ENCODE results near the gene DCUN1D2.
"Not testable (repeated sequence)": the region's sequence is repeated elsewhere in the genome, so short reads cannot be mapped to it uniquely, and the experiment has no call there.

Gene DCUN1D2

DNA sequence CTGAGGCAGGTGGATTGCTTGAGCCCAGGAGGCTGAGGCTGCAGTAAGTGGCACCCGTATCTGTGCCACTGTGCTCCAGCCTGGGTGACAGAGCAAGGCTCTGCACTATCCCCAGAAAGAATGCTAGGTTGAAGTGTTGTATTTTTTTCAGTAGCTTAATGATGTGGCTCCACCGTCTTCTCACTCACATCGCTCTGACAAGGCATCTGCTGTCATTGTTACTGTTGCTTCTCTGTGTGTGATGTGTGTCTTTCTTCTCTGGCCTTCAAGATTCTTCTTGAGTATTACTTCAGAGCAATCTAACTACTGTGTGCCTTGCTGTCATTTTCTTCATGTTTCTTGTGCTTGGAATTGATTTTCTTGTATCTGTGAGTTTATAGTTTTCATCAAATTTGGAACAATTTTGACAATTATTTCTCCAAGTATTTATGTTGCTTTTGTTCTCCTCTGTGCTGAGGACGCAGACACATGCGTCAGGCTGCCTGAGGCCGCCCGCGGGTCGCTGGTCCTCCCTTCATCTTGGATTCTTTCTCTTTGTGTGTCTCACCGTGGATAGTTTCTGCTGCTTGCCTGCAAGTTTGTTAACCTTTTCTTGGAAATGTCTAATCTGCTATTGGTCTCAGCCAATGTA is 48.0 kb downstream of the DCUN1D2 start:
- no peaks in the 10 kb centered on the region for H3K4me1 ChIP-seq
- TF ChIP-seq, protein P1, sequence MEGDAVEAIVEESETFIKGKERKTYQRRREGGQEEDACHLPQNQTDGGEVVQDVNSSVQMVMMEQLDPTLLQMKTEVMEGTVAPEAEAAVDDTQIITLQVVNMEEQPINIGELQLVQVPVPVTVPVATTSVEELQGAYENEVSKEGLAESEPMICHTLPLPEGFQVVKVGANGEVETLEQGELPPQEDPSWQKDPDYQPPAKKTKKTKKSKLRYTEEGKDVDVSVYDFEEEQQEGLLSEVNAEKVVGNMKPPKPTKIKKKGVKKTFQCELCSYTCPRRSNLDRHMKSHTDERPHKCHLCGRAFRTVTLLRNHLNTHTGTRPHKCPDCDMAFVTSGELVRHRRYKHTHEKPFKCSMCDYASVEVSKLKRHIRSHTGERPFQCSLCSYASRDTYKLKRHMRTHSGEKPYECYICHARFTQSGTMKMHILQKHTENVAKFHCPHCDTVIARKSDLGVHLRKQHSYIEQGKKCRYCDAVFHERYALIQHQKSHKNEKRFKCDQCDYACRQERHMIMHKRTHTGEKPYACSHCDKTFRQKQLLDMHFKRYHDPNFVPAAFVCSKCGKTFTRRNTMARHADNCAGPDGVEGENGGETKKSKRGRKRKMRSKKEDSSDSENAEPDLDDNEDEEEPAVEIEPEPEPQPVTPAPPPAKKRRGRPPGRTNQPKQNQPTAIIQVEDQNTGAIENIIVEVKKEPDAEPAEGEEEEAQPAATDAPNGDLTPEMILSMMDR (IDR thresholded peaks at IDR 0.05; ENCODE audit: low read depth, low read length): no peak

DNA sequence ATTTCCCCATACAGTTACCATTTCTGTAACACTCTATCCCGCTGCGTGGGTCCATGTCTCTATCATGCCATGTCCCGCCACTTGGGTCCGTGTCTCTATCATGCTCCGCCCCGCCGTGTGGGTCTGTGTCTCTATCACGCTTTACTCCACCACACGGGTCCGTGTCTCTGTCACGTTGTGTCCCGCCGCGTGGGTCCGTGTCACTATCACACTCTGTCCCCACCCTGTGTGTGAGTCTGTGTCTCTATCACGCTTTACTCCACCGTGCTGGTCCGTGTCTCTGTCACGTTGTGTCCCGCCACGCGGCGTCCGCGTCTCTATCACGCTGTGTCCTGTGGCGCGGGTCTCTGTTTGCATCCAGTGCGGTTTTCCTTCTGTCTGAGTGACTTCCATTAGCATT is 48.9 kb downstream of the DCUN1D2 start:
- H3K4me1 ChIP-seq: no peaks in the 10 kb centered on the region
- TF ChIP-seq, protein P1 (IDR thresholded peaks at IDR 0.05; ENCODE audit: low read depth, low read length): no peak

More for the DNA sequence above, 48.0 kb downstream of the DCUN1D2 start:
- no peaks in the 10 kb centered on the region for H3K27me3 ChIP-seq
- H3K9me3 ChIP-seq: no peaks in the 10 kb centered on the region
- H3K36me3 ChIP-seq: peaks cover 4% of the 10 kb centered on the region
- no peak overlapping the region for H3K4me3 ChIP-seq (ENCODE audit: low read depth, low read length)
- DNase-seq: no peak

DNA sequence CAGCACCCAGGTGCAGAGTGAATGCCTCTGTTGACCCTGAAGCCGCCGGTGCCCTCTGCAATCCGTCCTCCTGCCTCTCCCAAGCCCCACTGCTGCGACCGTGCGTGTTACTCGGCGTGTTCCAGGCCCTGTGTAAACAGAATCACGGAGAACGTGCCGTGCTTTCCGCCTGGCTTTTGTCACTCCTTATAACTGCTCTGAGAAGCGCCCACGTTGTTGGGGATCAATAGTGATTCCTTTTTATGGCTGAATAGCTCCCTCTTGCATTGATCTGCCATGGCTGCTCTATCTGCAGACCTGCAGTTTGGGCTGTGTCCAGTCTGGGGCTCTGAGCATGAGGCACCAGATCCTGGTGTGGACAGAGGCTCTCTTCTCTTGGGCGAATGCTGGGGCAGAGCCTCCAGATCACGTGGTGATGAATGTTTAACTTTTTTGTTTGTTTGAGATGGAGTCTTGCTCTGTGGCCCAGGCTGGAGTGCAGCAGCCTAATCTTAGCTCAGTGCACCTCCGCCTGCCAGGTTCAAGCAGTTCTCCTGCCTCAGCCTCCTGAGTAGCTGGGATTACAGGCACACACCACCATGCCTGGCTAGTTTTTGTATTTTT is 53.0 kb downstream of the DCUN1D2 start:
- Histone ChIP-seq H3K27me3 (no peaks in the 10 kb centered on the region), H3K9me3 (no peaks in the 10 kb centered on the region), H3K36me3 (no peaks in the 10 kb centered on the region; the same call in none of the 2 replicates), H3K4me1 (no peaks in the 10 kb centered on the region), H3K4me3 (ENCODE audit: low read depth, low read length) (no peak overlapping the region)
- DNase-seq: peak; percentile 9
- TF ChIP-seq, protein P1 (IDR thresholded peaks at IDR 0.05; ENCODE audit: low read depth, low read length): no peak

More for the DNA sequence above, 48.9 kb downstream of the DCUN1D2 start:
- Histone ChIP-seq H3K4me3 (ENCODE audit: low read depth, low read length) (no peak overlapping the region), H3K9me3 (no peaks in the 10 kb centered on the region), H3K27me3 (no peaks in the 10 kb centered on the region), H3K36me3 (peaks cover 4% of the 10 kb centered on the region)
- DNase-seq: no peak

DNA sequence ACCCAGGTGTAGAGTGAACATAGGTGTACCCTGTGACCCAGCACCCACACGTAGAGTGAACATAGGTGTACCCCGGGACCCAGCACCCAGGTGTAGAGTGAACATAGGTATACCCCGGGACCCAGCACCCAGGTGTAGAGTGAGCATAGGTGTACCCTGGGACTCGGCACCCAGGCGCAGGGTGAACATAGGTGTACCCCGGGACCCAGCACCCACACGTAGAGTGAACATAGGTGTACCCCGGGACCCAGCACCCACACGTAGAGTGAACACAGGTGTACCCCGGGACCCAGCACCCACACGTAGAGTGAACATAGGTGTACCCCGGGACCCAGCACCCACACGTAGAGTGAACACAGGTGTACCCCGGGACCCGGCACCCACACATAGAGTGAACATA is 53.6 kb downstream of the DCUN1D2 start:
- DNase-seq, H3K9me3 ChIP-seq, H3K4me1 ChIP-seq: not testable (repeated sequence)

DNA sequence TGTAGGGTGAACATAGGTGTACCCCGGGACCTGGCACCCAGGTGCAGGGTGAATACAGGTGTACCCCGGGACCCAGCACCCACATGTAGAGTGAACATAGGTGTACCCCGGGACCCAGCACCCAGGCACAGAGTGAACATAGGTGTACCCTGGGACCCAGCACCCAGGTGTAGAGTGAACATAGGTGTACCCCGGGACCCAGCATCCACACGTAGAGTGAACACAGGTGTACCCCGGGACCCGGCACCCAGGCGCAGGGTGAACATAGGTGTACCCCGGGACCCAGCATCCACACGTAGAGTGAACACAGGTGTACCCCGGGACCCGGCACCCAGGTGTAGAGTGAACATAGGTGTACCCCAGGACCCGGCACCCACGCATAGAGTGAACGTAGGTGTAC is 54.6 kb downstream of the DCUN1D2 start:
- not testable (repeated sequence) for H3K4me1 ChIP-seq; H3K27me3 ChIP-seq; H3K4me3 ChIP-seq (ENCODE audit: low read depth, low read length); H3K9me3 ChIP-seq; H3K36me3 ChIP-seq
- peak; percentile 12 for DNase-seq

More for the DNA sequence above, 53.6 kb downstream of the DCUN1D2 start:
- H3K36me3 ChIP-seq; H3K4me3 ChIP-seq (ENCODE audit: low read depth, low read length); H3K27me3 ChIP-seq: not testable (repeated sequence)

DNA sequence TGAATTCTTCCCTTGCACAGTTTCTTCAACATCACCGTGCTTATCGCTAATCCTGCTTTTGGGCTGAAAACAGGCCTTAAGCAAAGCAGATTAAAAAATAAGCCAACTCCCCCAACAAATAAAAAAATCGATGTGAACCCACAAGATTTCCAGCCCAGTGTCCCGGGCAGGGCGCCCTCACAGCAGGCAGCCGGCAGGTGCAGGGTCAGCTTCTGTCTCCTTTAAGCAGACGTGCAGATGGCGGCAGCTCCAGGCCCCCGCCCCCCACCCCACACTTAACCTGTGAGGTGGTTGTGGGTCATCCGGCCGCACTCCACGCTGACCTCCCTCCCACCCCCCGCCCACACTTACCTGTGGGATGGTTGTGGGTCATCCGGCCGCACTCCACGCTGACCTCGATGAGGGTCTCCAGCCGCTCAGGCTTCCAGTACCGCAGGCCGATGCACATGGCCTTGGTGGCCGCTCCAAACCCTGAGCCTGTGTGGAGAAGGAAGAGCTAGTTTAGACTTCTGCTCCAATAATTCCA is 57.1 kb downstream of the DCUN1D2 start:
- TF ChIP-seq, protein P1 (IDR thresholded peaks at IDR 0.05; ENCODE audit: low read depth, low read length): no peak
- H3K4me1 ChIP-seq: no peaks in the 10 kb centered on the region
- H3K9me3 ChIP-seq: no peaks in the 10 kb centered on the region
- DNase-seq: no peak
- H3K27me3 ChIP-seq: no peaks in the 10 kb centered on the region
- no peaks in the 10 kb centered on the region for H3K36me3 ChIP-seq
- H3K4me3 ChIP-seq (ENCODE audit: low read depth, low read length): no peak overlapping the region

DNA sequence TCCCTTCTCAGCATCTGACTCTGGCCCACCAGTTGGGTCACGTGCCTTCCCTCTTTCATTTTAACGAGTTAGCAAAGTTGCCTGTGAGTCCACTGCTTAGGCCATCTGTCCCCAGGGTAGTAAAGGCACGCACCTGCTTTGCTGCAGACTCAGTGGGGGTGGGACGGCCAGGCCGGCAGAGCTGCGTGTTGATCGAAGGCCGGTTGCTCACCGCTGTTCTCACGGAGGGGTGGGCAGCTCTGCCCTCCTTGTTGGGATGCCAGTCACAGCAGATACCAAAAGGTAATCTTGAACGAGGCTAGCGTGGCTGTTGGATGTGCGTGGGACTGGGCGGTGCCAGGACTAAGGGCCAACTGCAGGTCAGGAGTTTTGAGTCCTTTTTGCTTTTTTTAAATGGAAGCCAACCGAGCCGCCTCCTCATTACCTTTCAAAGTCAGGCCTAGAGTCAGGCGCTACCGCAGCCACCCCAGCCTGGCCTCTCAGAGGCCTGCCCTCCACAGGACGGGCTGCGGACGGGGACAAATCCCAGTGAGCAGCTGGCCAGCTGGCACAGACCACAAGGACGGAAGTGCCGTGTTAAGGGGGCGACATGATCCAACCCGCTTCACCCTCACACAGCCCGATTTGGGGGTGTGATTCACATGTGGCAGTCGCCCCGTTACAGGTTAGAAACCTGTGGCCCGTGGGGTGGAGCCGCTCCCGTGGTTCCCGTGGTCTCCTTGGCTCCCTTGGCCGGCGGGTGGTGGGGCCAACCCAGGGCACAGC is 57.8 kb downstream of the DCUN1D2 start:
- H3K4me3 ChIP-seq (ENCODE audit: low read depth, low read length): no peak overlapping the region
- no peaks in the 10 kb centered on the region for H3K9me3 ChIP-seq
- no peaks in the 10 kb centered on the region for H3K4me1 ChIP-seq
- TF ChIP-seq, protein P1 (IDR thresholded peaks at IDR 0.05; ENCODE audit: low read depth, low read length): no peak
- DNase-seq: no peak
- H3K27me3 ChIP-seq: no peaks in the 10 kb centered on the region
- no peaks in the 10 kb centered on the region for H3K36me3 ChIP-seq

Data from BE2C (cell line).